Measurements from ENCODE around the gene CACNA1G.

Gene CACNA1G

GRCh38 chr17:50609380-50610074, 49.0 kb downstream of the CACNA1G start:
- no peak for DNase-seq

- no peak for DNase-seq
Observed at GRCh38 chr17:50611634-50612033, 51.1 kb downstream of the CACNA1G start.

DNA sequence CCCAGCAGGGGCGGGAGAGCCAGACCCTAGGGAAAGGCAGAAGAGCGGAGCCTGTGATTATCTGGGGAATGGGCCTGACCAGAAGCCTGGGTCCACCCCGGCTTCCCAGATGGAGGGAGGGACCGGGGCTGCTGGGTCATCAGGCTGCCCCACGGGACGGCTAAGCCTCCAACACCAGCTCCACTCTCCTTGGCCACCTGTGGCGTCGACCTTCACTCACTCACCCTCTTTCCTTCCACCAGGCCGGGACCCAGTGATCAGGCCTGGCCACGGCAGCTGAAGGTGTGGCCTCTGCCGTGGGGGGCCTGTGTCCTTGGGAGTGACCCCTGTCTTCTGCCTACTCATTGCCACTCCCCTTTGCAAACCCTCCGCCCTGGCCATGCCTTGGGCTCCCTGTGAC, 51.8 kb downstream of the CACNA1G start:
- no peak for DNase-seq

GRCh38 chr17:50613007-50613992, 52.8 kb downstream of the CACNA1G start:
- DNase-seq: peak in 1 of 58 donors; percentile 7

- no peak for DNase-seq
Observed at GRCh38 chr17:50614471-50615051, 54.0 kb downstream of the CACNA1G start.

DNA sequence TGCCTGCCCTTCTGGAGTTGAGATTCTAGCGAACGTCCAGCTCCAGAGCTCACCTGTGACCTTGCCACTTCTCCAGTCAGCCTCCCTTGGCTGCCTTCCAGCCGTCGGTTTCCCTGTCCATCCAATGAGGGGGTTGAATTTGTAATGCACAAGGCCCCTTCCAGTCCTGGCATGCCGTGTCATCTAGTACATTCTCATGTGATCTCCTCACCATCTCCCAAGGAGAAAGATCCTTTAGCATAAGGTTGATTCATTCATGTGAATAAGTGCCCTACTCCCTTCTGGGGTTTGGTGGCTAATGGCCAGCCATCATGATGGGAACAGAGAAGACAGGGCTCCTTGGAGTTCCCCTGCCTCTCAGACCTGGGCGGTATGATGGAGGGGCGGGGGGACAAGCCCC, 55.3 kb downstream of the CACNA1G start:
- DNase-seq: no peak

DNA sequence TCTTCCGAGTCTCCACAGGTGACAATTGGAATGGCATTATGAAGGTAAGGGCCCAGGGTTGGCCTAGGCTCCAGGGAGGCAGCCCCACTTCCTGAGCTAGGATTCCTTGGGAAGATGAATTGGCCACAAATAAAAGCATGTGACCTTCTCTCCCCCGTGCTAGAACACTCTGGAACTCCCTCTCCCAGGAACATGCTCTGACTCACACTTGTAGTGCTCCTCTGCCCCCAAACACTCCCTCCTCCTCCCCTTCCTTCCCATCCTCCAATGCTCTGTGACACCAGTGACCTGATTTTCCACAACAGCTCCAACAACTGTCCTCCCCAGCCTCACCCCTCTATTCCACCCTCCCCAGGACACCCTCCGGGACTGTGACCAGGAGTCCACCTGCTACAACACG, 57.8 kb downstream of the CACNA1G start:
- peak in 1 of 58 donors; percentile 14 for DNase-seq

GRCh38 chr17:50618941-50619340, 58.4 kb downstream of the CACNA1G start:
- DNase-seq: no peak

DNA sequence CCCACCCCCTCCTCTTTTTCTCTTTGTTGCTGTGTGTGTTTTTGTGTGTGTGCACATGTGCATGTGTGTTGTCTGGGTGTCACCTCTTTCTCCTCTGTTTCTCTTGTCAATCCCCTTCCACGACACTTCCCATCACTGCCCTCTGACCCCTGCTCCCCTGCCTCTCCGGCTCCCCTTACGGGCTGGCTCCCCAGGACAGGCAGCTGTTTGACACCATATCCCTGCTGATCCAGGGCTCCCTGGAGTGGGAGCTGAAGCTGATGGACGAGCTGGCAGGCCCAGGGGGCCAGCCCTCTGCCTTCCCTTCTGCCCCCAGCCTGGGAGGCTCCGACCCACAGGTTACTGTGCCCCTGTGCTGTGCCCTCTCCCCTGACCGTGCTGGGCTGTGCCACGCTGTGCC, 59.0 kb downstream of the CACNA1G start:
- DNase-seq: no peak

- no peak for DNase-seq
Observed at GRCh38 chr17:50620237-50620636, 59.7 kb downstream of the CACNA1G start.

DNA sequence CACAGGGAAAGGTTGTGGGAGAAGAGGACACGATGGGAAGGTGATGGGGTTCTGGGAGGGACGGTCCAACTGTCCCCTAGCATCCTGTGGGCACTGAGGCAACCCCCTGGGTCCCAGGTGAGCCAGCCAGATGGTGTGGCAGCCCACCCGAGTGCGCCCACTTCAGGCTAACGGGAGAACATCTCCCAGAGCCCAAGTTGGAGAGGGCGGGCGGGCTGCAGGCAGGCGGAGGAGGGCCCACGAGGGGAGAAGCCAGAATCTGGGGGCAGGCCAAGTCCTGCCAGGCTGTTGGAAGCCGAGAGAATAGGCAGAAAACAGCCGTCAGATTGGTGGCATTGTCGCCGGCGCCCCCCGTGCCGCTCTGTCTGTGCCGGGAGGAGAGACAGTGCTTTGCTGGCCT, 60.3 kb downstream of the CACNA1G start:
- DNase-seq: peak in 24 of 58 donors; percentile 17 to 78 (median 42)

- DNase-seq: peak in 7 of 58 donors; percentile 22 to 68 (median 37)
Observed at GRCh38 chr17:50621574-50622031, 61.1 kb downstream of the CACNA1G start.

GRCh38 chr17:50624321-50624934, 63.9 kb downstream of the CACNA1G start:
- DNase-seq: no peak

DNA sequence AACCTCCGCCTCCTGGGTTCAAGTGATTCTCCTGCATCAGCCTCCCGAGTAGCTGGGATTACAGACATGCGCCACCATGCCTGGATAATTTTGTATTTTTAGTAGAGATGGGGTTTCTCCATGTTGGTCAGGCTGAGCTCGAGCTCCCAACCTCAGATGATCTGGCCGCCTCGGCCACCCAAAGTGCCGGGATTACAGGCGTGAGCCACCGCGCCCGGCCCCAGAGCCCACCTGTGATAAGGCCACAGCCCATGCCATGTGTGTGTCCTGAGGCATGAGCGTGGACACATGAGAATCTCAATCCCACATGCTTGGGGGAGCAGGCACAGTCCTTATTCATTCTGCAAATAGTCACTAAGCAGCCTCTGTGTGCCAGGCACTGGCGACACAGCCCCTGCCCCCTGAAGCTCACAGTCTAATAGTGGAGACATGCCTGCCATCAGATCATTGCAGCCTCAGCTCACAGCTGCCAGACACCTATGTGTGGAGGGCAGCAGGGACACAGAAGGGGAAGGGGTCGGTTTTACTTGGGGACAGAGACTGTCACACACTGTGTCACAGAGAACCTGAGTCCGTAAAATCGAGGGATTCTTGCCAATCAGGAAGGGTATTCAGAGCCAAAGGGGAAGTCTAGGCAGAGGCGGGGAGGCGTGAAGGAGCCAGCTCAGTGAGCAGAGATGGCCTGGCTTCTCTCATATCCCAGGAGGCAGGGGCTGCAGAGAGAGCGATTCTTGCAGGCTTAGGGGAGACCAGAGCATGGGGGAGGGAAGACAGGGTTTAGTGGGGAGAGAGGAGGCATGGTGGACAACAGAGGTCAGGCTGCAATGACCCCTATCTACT, 64.7 kb downstream of the CACNA1G start:
- DNase-seq: no peak

DNA sequence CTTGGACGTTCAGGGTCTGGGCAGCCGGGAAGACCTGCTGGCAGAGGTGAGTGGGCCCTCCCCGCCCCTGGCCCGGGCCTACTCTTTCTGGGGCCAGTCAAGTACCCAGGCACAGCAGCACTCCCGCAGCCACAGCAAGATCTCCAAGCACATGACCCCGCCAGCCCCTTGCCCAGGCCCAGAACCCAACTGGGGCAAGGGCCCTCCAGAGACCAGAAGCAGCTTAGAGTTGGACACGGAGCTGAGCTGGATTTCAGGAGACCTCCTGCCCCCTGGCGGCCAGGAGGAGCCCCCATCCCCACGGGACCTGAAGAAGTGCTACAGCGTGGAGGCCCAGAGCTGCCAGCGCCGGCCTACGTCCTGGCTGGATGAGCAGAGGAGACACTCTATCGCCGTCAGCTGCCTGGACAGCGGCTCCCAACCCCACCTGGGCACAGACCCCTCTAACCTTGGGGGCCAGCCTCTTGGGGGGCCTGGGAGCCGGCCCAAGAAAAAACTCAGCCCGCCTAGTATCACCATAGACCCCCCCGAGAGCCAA, 65.6 kb downstream of the CACNA1G start:
- peak in 34 of 58 donors; percentile 7 to 61 (median 32) for DNase-seq

DNA sequence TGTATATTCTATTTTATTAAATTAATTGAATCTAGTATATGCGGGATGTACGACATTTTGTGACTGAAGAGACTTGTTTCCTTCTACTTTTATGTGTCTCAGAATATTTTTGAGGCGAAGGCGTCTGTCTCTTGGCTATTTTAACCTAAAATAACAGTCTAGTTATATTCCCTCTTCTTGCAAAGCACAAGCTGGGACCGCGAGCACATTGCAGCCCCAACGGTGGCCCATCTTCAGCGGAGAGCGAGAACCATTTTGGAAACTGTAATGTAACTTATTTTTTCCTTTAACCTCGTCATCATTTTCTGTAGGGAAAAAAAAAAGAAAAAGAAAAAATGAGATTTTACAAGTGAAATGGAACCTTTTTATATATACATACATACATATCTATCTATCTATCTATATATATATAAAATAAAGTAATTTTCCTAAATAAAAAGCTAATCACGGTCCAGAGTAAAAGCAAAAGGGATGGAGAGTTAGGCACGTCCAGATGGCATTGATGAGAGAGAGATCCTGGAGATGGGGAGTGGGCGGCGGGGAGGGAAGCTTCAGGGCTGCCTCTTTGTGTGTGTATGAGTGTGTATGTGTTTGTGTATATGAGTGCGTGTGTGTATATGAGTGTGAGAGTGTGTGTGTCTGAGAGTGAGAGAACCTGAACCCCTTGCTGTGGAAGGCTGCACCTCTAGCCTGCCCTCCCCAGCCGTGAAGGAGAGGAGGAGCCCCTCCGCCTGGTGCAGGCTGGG, 66.7 kb downstream of the CACNA1G start:
- no peak for DNase-seq

DNA sequence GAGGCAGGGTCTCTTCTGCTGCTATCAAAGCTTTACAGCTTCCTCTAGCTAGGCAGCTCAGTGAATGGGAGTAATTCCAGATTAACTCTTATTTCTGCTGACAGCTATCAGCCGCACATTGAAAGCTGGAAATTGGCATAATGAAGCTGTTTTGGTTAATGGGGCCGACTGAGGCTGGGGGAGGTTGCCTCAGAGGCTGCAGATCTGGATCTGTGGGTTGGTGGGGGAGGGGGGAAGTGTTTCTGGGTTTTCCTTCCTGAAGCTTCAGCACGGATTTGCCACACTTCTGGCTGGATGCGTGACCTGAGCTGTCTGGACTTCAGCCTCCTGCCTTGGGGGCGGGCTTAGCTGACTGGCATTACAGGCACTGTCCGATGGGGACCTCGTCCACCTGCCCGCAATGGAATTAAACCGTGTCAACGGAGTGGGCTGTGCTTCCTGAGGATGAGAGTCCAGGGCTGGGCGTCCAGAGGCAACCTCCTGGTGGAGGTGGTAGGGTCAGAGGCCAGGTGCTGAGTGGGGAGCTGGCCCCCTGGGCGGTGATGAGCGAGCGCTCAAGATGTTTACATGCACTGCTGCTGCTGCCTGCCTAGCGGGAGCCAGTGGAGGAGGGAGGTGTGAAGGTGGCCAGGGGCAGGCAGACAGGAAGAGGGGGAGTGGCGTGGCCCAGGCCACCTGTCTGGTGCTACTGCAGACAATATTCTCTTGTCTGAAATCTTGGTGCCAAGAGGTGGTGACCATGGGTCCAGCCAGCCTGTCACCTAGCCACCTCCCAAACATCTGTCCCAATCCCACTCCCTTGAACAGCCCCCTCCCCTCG, 67.5 kb downstream of the CACNA1G start:
- peak in 1 of 58 donors; percentile 34 for DNase-seq

GRCh38 chr17:50629902-50630301, 69.4 kb downstream of the CACNA1G start:
- DNase-seq: no peak
